ENCODE results near the gene SLC13A3.

DNA sequence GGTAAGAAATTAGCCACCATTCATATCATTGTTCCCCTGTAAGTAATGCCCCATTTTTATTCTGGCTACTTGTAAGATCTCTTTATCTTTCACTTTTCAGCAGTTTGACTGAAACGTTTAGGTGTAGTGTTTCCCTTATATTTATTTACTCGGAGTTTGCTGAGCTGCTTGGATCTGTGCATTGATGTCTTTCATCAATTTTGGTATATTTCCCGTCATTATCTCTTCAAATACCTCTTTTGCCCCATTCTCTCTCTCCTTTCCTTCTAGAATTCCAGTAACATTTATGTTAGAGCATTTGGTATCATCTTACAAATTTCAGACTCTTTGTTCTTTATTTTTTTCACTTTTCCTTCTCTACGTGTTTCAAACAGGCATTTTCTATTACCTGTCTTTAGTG lies 9.2 kb upstream of the SLC13A3 start:
- TF ChIP-seq CTCF (IDR thresholded peaks at IDR 0.05; ENCODE audit: low read depth, low read length) (no peak), POLR2A (IDR thresholded peaks at IDR 0.05; ENCODE audit: extremely low read depth, insufficient read length) (no peak), MYC (IDR thresholded peaks at IDR 0.05; ENCODE audit: low read depth, low read length) (no peak)
- TF ChIP-seq, protein P1, sequence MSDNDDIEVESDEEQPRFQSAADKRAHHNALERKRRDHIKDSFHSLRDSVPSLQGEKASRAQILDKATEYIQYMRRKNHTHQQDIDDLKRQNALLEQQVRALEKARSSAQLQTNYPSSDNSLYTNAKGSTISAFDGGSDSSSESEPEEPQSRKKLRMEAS (IDR thresholded peaks at IDR 0.05; ENCODE audit: low read depth, low read length): no peak

Data from NB4 (cell line).